GM12878 (cell line): Measurements from ENCODE around the gene SHROOM3. TPM values are rescaled to one million over a fixed set of nuclear protein-coding genes. Genes with fewer than 3 reads are reported as not detected.

Source experiments
- ATAC-seq: fragments of 200-7000 bp; cut with Tn5 transposase; 3 replicates; pipeline ENCODE4 v1.9.1; 2020; ENCODE audit warnings: mild to moderate bottlenecking, moderate library complexity
- BruUV-seq: library from RNA; stranded (reverse); fragments of 400-500 nt; replicated peaks from 2 replicates; lab custom pipeline; 2021; lab: Mats Ljungman, UMichigan
- CTCF ChIA-PET: fragments of 300-600 bp; sonication (Branson Sonifier 250); formaldehyde crosslinking; extraction: SDS; loops from one replicate; lab custom pipeline; 2021; ENCODE audit warnings: inconsistent platforms; lab: Yijun Ruan, JAX
- POLR2A ChIA-PET: fragments of 350-600 bp; formaldehyde crosslinking; extraction: SDS; loops from one replicate; lab custom pipeline; 2021; ENCODE audit warnings: inconsistent platforms; lab: Charles Lee
- RAD21 ChIA-PET: fragments of 300-600 bp; sonication (Branson Sonifier 250); formaldehyde crosslinking; loops from one replicate; lab custom pipeline; 2023; ENCODE audit warnings: antibody characterized with exemption; ENCODE audit not compliant: unreplicated experiment; lab: Charles Lee
- SMC1A ChIA-PET: fragments of 300-600 bp; sonication (Branson Sonifier 250); formaldehyde crosslinking; loops from one replicate; lab custom pipeline; 2023; ENCODE audit not compliant: unreplicated experiment, uncharacterized antibody; lab: Charles Lee
- DNase-seq: peaks from one replicate; pipeline ENCODE4 v3.0.0-alpha.2; 2011; ENCODE audit warnings: low read depth, low spot score
- FAIRE-seq: peaks from 3 replicates; lab custom pipeline; 2011; peaks lifted over from hg19 to GRCh38; lab: Jason Lieb, UNC
- H2AFZ ChIP-seq: 2 replicates; pipeline ENCODE4 v1.6.0; 2011; ENCODE audit warnings: low read depth, low read length, control low read depth; ENCODE audit not compliant: control insufficient read depth
- H3K27ac ChIP-seq: 2 replicates; pipeline ENCODE4 v1.5.1; 2011; ENCODE audit warnings: control low read depth; ENCODE audit not compliant: control insufficient read depth, insufficient read depth
- H3K27me3 ChIP-seq, 2 experiments: replicated peaks in 1 of 2; 2 replicates each; pipeline versions ENCODE4 v1.6.0 to v1.6.1; 2011; ENCODE audit warnings: low read length in 1 of 2; ENCODE audit not compliant: control insufficient read depth in 2 of 2, insufficient read depth in 2 of 2
- H3K36me3 ChIP-seq, 2 experiments: 2 replicates each; pipeline ENCODE4 v1.5.1; 2011; ENCODE audit warnings: low read length in 1 of 2; ENCODE audit not compliant: control insufficient read depth in 2 of 2, insufficient read depth in 2 of 2
- H3K4me1 ChIP-seq: 2 replicates; pipeline ENCODE4 v1.6.1; 2011; ENCODE audit warnings: mild to moderate bottlenecking, low read length, moderate library complexity, mixed read lengths; ENCODE audit not compliant: control insufficient read depth, insufficient read depth
- H3K4me2 ChIP-seq: 2 replicates; pipeline ENCODE4 v1.6.0; 2011; ENCODE audit warnings: control low read depth; ENCODE audit not compliant: control insufficient read depth, insufficient read depth
- H3K4me3 ChIP-seq: fragments of 200-600 bp; sonication (generic); 2 replicates; pipeline ENCODE4 v1.5.1; 2016
- H3K79me2 ChIP-seq: 2 replicates; pipeline ENCODE4 v1.6.0; 2011; ENCODE audit warnings: low read length; ENCODE audit not compliant: control insufficient read depth, insufficient read depth
- H3K9ac ChIP-seq: 2 replicates; pipeline ENCODE4 v1.8.0; 2011; ENCODE audit warnings: low read length, control low read depth, mixed read lengths; ENCODE audit not compliant: control insufficient read depth, insufficient read depth
- H3K9me3 ChIP-seq: replicated peaks from 3 replicates; pipeline ENCODE4 v1.5.1; 2011; ENCODE audit warnings: mild to moderate bottlenecking, low read length; ENCODE audit not compliant: control insufficient read depth, insufficient read depth
- H4K20me1 ChIP-seq: 2 replicates; pipeline ENCODE4 v1.6.0; 2011; ENCODE audit not compliant: control insufficient read depth, insufficient read depth
- BCL3 ChIP-seq: IDR thresholded peaks from 2 replicates; pipeline ENCODE4 v1.6.1; 2011; ENCODE audit warnings: borderline replicate concordance, low read depth, mild to moderate bottlenecking, moderate library complexity, low read length; ENCODE audit not compliant: insufficient read depth, poor library complexity, severe bottlenecking
- CBFB ChIP-seq: IDR thresholded peaks from 2 replicates; pipeline ENCODE4 v1.6.1; 2016; ENCODE audit warnings: antibody characterized with exemption, low read depth
- CREB1 ChIP-seq: IDR thresholded peaks from 2 replicates; pipeline ENCODE4 v1.6.1; 2012; ENCODE audit warnings: low read depth, mild to moderate bottlenecking, inconsistent platforms
- CREM ChIP-seq: IDR thresholded peaks from 2 replicates; pipeline ENCODE4 v1.6.1; 2014; ENCODE audit warnings: antibody characterized with exemption, low read depth
- NFYB ChIP-seq: IDR thresholded peaks from 2 replicates; pipeline ENCODE4 v1.6.1; 2011; ENCODE audit warnings: low read depth, mild to moderate bottlenecking, low read length, improper control_type of control experiment, moderate library complexity; ENCODE audit not compliant: insufficient read depth
- NR2C2 ChIP-seq: IDR thresholded peaks from 2 replicates; pipeline ENCODE4 v1.6.1; 2011; ENCODE audit warnings: borderline replicate concordance, low read depth; ENCODE audit not compliant: control insufficient read depth, insufficient read length
- PBX3 ChIP-seq: IDR thresholded peaks from 2 replicates; pipeline ENCODE4 v1.6.1; 2011; ENCODE audit warnings: mild to moderate bottlenecking, low read depth, low read length, moderate library complexity; ENCODE audit not compliant: insufficient replicate concordance
- STAT3 ChIP-seq: IDR thresholded peaks from 2 replicates; pipeline ENCODE4 v1.6.1; 2011; ENCODE audit warnings: low read depth, low read length, improper control_type of control experiment
- ZNF217 ChIP-seq: fragments of 450-650 bp; IDR thresholded peaks from 2 replicates; pipeline ENCODE4 v1.6.1; 2017; ENCODE audit warnings: antibody characterized with exemption, mild to moderate bottlenecking
- ZZZ3 ChIP-seq: IDR thresholded peaks from 2 replicates; pipeline ENCODE4 v1.6.1; 2011; ENCODE audit warnings: low read depth; ENCODE audit not compliant: control insufficient read depth, insufficient read length
- WGBS: methylation state at CpG from one replicate; pipeline ENCODE4 v1.1.6; 2016; ENCODE audit warnings: low lambda C conversion rate; ENCODE audit not compliant: insufficient replicate concordance, insufficient coverage; ENCODE audit errors: missing lambda C conversion rate; 5-methylcytosine and 5-hydroxymethylcytosine counted together
- in situ Hi-C: fragments of 300-500 bp; cut with MboI; formaldehyde crosslinking; loops from 9 replicates; pipeline ENCODE4 v1.14.3; 2018; ENCODE audit warnings: mixed read lengths
- intact Hi-C: fragments of 100-400 bp; cut with micrococcal nuclease; formaldehyde crosslinking; loops from one replicate; pipeline ENCODE4 v1.14.2; 2022; ENCODE audit not compliant: unreplicated experiment
- polyA plus RNA-seq, 11 experiments: library from polyadenylated mRNA; depleted of rRNA in 4 of 11; unstranded in 6 of 11; stranded (reverse) in 5 of 11; fragments of >200 nt; fragmentation: Nextera tagmentation in 4 of 11; fragmentation: Illumina TruSeq in 1 of 11; extraction: Ambion mirVana in 4 of 11; extraction: Trizol in 1 of 11; gene quantifications; 1 replicate in 1 of 11; 2 replicates in 10 of 11; pipeline versions ENCODE4 v1.2.1 to v1.2.3, GENCODE V29; 2011 to 2016; ENCODE audit warnings: inconsistent platforms in 2 of 11, missing spikeins in 2 of 11, low read depth in 1 of 11
- total RNA-seq, 4 experiments: library from RNA; depleted of rRNA in 3 of 4; stranded (reverse); fragments of >200 nt in 3 of 4; fragmentation: Illumina TruSeq in 1 of 4; extraction: Trizol in 1 of 4; gene quantifications; 2 replicates each; pipeline versions ENCODE4 v1.2.1 to v1.2.3, GENCODE V29; 2013 to 2021

Gene SHROOM3
- total and polyA plus RNA-seq, 10 of the 15 experiments (the other 5 are each of a cell fraction or from before 2014, with no cell fraction given): under 0.01 to 0.29 (median 0.08) TPM; not detected in 1

- DNase-seq (no peak), FAIRE-seq (no peak), ATAC-seq (no peak)
- no peak overlapping the region for H3K9ac ChIP-seq
- in situ Hi-C loops (no loop called here), intact Hi-C loops (no loop called here)
- H3K9me3 ChIP-seq: no peaks in the 10 kb centered on the region
- 0% methylated on average over 1 of the region's 1 CpG for WGBS
- TF ChIP-seq ZZZ3: no peak
- TF ChIP-seq CREB1: no peak
- TF ChIP-seq NFYB: no peak
- no peak for TF ChIP-seq BCL3
- no peak for TF ChIP-seq NR2C2
- no peak for TF ChIP-seq PBX3
- TF ChIP-seq CREM: no peak
- TF ChIP-seq CBFB: no peak
- no peak for TF ChIP-seq STAT3
- TF ChIP-seq ZNF217: no peak
- H3K27me3 ChIP-seq: peaks cover 0 to 12% of the 10 kb centered on the region in 2 experiments
- no peaks in the 10 kb centered on the region for H4K20me1 ChIP-seq
- H2AFZ ChIP-seq: no peak overlapping the region
- no peak overlapping the region for H3K4me3 ChIP-seq
- ChIA-PET POLR2A (no interaction called here), RAD21 (no interaction called here), SMC1A (no interaction called here), CTCF (interaction anchor here (1.2 kb wide), 1 partner anchor 14 kb away, joined by 4 read pairs; no protein-coding TSS in a partner anchor)
- no peaks in the 10 kb centered on the region for H3K4me1 ChIP-seq
- BruUV-seq: no TSS peak
- no peaks in the 10 kb centered on the region for H3K36me3 ChIP-seq
- H3K79me2 ChIP-seq: no peaks in the 10 kb centered on the region
- no peak overlapping the region for H3K27ac ChIP-seq
- H3K4me2 ChIP-seq: no peak overlapping the region
Measured at GRCh38 chr4:76681996-76682395, 247.0 kb downstream of the SHROOM3 start.
